ENCODE measurements around the gene CCDC192. TPM values are rescaled to one million over a fixed set of nuclear protein-coding genes. Genes with fewer than 3 reads are reported as not detected.

Gene CCDC192
- total RNA-seq, 1 donor from 2014 or later, result not detected

- Histone ChIP-seq H3K9ac (ENCODE audit: low read length) (no peak overlapping the region), H3K4me2 (ENCODE audit: low read length) (no peak overlapping the region), H3K27ac (ENCODE audit: low read depth, low read length) (no peak overlapping the region), H3K27me3 (ENCODE audit: insufficient read depth, low read length) (no peaks in the 10 kb centered on the region), H3K9me3 (ENCODE audit: insufficient read depth, low read depth, low read length) (no peaks in the 10 kb centered on the region), H3K36me3 (ENCODE audit: insufficient read depth, low read length) (no peaks in the 10 kb centered on the region), H3K4me1 (ENCODE audit: insufficient read depth, low read length) (peaks cover 4% of the 10 kb centered on the region), H3K79me2 (ENCODE audit: insufficient read depth, low read length) (no peaks in the 10 kb centered on the region), H3K4me3 (ENCODE audit: insufficient read depth, low read depth, low read length) (no peak overlapping the region), H4K20me1 (ENCODE audit: insufficient read depth, low read length) (no peaks in the 10 kb centered on the region), H2AFZ (ENCODE audit: low read depth, low read length) (no peak overlapping the region)
- Mint-ChIP-seq H3K36me3 (ENCODE audit: low read depth, unreplicated experiment) (no peaks in the 10 kb centered on the region), H3K4me1 (ENCODE audit: low read depth, unreplicated experiment) (peaks cover 7% of the 10 kb centered on the region), H3K27ac (ENCODE audit: unreplicated experiment) (no peak overlapping the region), H3K27me3 (ENCODE audit: low read depth, unreplicated experiment) (no peaks in the 10 kb centered on the region), H3K9me3 (ENCODE audit: unreplicated experiment) (peaks cover 4% of the 10 kb centered on the region), H3K4me3 (ENCODE audit: unreplicated experiment) (no peak overlapping the region)
- peak; percentile 5 for FAIRE-seq
- TF ChIP-seq CTCF (IDR thresholded peaks at IDR 0.05; ENCODE audit: insufficient read depth, low read depth, low read length) (no peak), EZH2 (IDR thresholded peaks at IDR 0.05; ENCODE audit: insufficient read depth, low read length) (no peak)
- no peak for DNase-seq (ENCODE audit: low read depth)
Observed at GRCh38 chr5:127926974-127927373, 223.8 kb downstream of the CCDC192 start.

GRCh38 chr5:127928053-127928452, 224.9 kb downstream of the CCDC192 start:
- no peaks in the 10 kb centered on the region for H3K36me3 ChIP-seq (ENCODE audit: insufficient read depth, low read length)
- no peaks in the 10 kb centered on the region for H3K27me3 Mint-ChIP-seq (ENCODE audit: low read depth, unreplicated experiment)
- peaks cover 4% of the 10 kb centered on the region for H3K9me3 Mint-ChIP-seq (ENCODE audit: unreplicated experiment)
- H3K4me2 ChIP-seq (ENCODE audit: low read length), result no peak overlapping the region
- H3K4me1 ChIP-seq (ENCODE audit: insufficient read depth, low read length), result peaks cover 4% of the 10 kb centered on the region
- no peaks in the 10 kb centered on the region for H3K9me3 ChIP-seq (ENCODE audit: insufficient read depth, low read depth, low read length)
- no peaks in the 10 kb centered on the region for H3K36me3 Mint-ChIP-seq (ENCODE audit: low read depth, unreplicated experiment)
- H3K27ac Mint-ChIP-seq (ENCODE audit: unreplicated experiment), result no peak overlapping the region
- H2AFZ ChIP-seq (ENCODE audit: low read depth, low read length), result no peak overlapping the region
- peaks cover 7% of the 10 kb centered on the region for H3K4me1 Mint-ChIP-seq (ENCODE audit: low read depth, unreplicated experiment)
- no peak for FAIRE-seq
- no peaks in the 10 kb centered on the region for H4K20me1 ChIP-seq (ENCODE audit: insufficient read depth, low read length)
- no peaks in the 10 kb centered on the region for H3K27me3 ChIP-seq (ENCODE audit: insufficient read depth, low read length)
- no peak overlapping the region for H3K27ac ChIP-seq (ENCODE audit: low read depth, low read length)
- H3K4me3 ChIP-seq (ENCODE audit: insufficient read depth, low read depth, low read length), result no peak overlapping the region
- no peak overlapping the region for H3K4me3 Mint-ChIP-seq (ENCODE audit: unreplicated experiment)
- no peak overlapping the region for H3K9ac ChIP-seq (ENCODE audit: low read length)
- no peak for DNase-seq (ENCODE audit: low read depth)
- TF ChIP-seq EZH2 (IDR thresholded peaks at IDR 0.05; ENCODE audit: insufficient read depth, low read length) (no peak), CTCF (IDR thresholded peaks at IDR 0.05; ENCODE audit: insufficient read depth, low read depth, low read length) (no peak)
- H3K79me2 ChIP-seq (ENCODE audit: insufficient read depth, low read length), result no peaks in the 10 kb centered on the region

GRCh38 chr5:127930311-127930710, 227.1 kb downstream of the CCDC192 start:
- no peak overlapping the region for H3K27ac Mint-ChIP-seq (ENCODE audit: unreplicated experiment)
- Histone ChIP-seq H3K9ac (ENCODE audit: low read length) (no peak overlapping the region), H3K27ac (ENCODE audit: low read depth, low read length) (no peak overlapping the region), H4K20me1 (ENCODE audit: insufficient read depth, low read length) (no peaks in the 10 kb centered on the region), H3K9me3 (ENCODE audit: insufficient read depth, low read depth, low read length) (no peaks in the 10 kb centered on the region), H3K79me2 (ENCODE audit: insufficient read depth, low read length) (no peaks in the 10 kb centered on the region), H3K4me1 (ENCODE audit: insufficient read depth, low read length) (peaks cover 9% of the 10 kb centered on the region), H3K4me2 (ENCODE audit: low read length) (peak overlapping the region; percentile 9), H3K36me3 (ENCODE audit: insufficient read depth, low read length) (no peaks in the 10 kb centered on the region), H3K27me3 (ENCODE audit: insufficient read depth, low read length) (no peaks in the 10 kb centered on the region), H3K4me3 (ENCODE audit: insufficient read depth, low read depth, low read length) (no peak overlapping the region), H2AFZ (ENCODE audit: low read depth, low read length) (no peak overlapping the region)
- H3K4me1 Mint-ChIP-seq (ENCODE audit: low read depth, unreplicated experiment), result peaks cover 20% of the 10 kb centered on the region
- peak; percentile 73 for DNase-seq (ENCODE audit: low read depth)
- no peaks in the 10 kb centered on the region for H3K36me3 Mint-ChIP-seq (ENCODE audit: low read depth, unreplicated experiment)
- no peak overlapping the region for H3K4me3 Mint-ChIP-seq (ENCODE audit: unreplicated experiment)
- FAIRE-seq, result peak; percentile 32
- H3K27me3 Mint-ChIP-seq (ENCODE audit: low read depth, unreplicated experiment), result no peaks in the 10 kb centered on the region
- no peak for TF ChIP-seq EZH2 (IDR thresholded peaks at IDR 0.05; ENCODE audit: insufficient read depth, low read length)
- TF ChIP-seq CTCF (IDR thresholded peaks at IDR 0.05; ENCODE audit: insufficient read depth, low read depth, low read length), result no peak
- peaks cover 4% of the 10 kb centered on the region for H3K9me3 Mint-ChIP-seq (ENCODE audit: unreplicated experiment)

Data from astrocyte (in vitro differentiated cells and primary cell).